ENCODE data around the gene GRIA3. TPM values are rescaled to one million over a fixed set of nuclear protein-coding genes. Genes with fewer than 3 reads are reported as not detected.

Gene GRIA3
- total RNA-seq, 4 donors from 2014 or later, result 0.45 to 0.83 (median 0.56) TPM

- Histone ChIP-seq H3K4me1 (no peaks in the 10 kb centered on the region), H3K27ac (replicated peaks in 1 of 4) (no peak overlapping the region), H3K36me3 (no peaks in the 10 kb centered on the region), H3K9me3 (no peaks in the 10 kb centered on the region), H3K4me3 (no peak overlapping the region), H3K27me3 (no peaks in the 10 kb centered on the region)
- DNase-seq (ENCODE audit: extremely low spot score), result no peak
- intact Hi-C loops (cut with DNase I), result no loop called here
- no peak for TF ChIP-seq EP300 (IDR thresholded peaks at IDR 0.05)
- no peak for TF ChIP-seq POLR2A (IDR thresholded peaks at IDR 0.05; ENCODE audit: low read depth)
- TF ChIP-seq, protein P1, sequence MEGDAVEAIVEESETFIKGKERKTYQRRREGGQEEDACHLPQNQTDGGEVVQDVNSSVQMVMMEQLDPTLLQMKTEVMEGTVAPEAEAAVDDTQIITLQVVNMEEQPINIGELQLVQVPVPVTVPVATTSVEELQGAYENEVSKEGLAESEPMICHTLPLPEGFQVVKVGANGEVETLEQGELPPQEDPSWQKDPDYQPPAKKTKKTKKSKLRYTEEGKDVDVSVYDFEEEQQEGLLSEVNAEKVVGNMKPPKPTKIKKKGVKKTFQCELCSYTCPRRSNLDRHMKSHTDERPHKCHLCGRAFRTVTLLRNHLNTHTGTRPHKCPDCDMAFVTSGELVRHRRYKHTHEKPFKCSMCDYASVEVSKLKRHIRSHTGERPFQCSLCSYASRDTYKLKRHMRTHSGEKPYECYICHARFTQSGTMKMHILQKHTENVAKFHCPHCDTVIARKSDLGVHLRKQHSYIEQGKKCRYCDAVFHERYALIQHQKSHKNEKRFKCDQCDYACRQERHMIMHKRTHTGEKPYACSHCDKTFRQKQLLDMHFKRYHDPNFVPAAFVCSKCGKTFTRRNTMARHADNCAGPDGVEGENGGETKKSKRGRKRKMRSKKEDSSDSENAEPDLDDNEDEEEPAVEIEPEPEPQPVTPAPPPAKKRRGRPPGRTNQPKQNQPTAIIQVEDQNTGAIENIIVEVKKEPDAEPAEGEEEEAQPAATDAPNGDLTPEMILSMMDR (IDR thresholded peaks at IDR 0.05), result no peak
- no peak for TF ChIP-seq POLR2AphosphoS5 (IDR thresholded peaks at IDR 0.05)
These were observed 129.4 kb downstream of the GRIA3 start for GRCh38 chrX:123313486-123313885.

GRCh38 chrX:123320622-123321021 lies 136.5 kb downstream of the GRIA3 start:
- Histone ChIP-seq H3K36me3 (no peaks in the 10 kb centered on the region), H3K9me3 (no peaks in the 10 kb centered on the region), H3K27me3 (no peaks in the 10 kb centered on the region), H3K4me3 (no peak overlapping the region), H3K4me1 (no peaks in the 10 kb centered on the region), H3K27ac (replicated peaks in 1 of 4) (no peak overlapping the region)
- TF ChIP-seq EP300 (IDR thresholded peaks at IDR 0.05), result no peak
- TF ChIP-seq, protein P1 (IDR thresholded peaks at IDR 0.05), result no peak
- TF ChIP-seq POLR2A (IDR thresholded peaks at IDR 0.05; ENCODE audit: low read depth), result no peak
- no peak for TF ChIP-seq POLR2AphosphoS5 (IDR thresholded peaks at IDR 0.05)
- WGBS, result 78% methylated on average over 4 of the region's 4 CpGs
- intact Hi-C loops (cut with DNase I), result no loop called here
- DNase-seq (ENCODE audit: extremely low spot score), result no peak

GRCh38 chrX:123322536-123322935 lies 138.5 kb downstream of the GRIA3 start:
- TF ChIP-seq POLR2AphosphoS5 (IDR thresholded peaks at IDR 0.05) (no peak), POLR2A (IDR thresholded peaks at IDR 0.05; ENCODE audit: low read depth) (no peak), EP300 (IDR thresholded peaks at IDR 0.05) (no peak)
- TF ChIP-seq, protein P1 (IDR thresholded peaks at IDR 0.05), result no peak

GRCh38 chrX:123324625-123325024 lies 140.5 kb downstream of the GRIA3 start:
- no peak overlapping the region for H3K4me3 ChIP-seq
- intact Hi-C loops (cut with DNase I), result no loop called here
- no peak overlapping the region for H3K27ac ChIP-seq (replicated peaks in 1 of 4)
- no peaks in the 10 kb centered on the region for H3K4me1 ChIP-seq
- no peak for DNase-seq (ENCODE audit: extremely low spot score)
- H3K36me3 ChIP-seq, result no peaks in the 10 kb centered on the region
- 68% methylated on average over 5 of the region's 5 CpGs for WGBS
- no peaks in the 10 kb centered on the region for H3K9me3 ChIP-seq
- H3K27me3 ChIP-seq, result no peaks in the 10 kb centered on the region
- TF ChIP-seq POLR2AphosphoS5 (IDR thresholded peaks at IDR 0.05) (no peak), EP300 (IDR thresholded peaks at IDR 0.05) (no peak), POLR2A (IDR thresholded peaks at IDR 0.05; ENCODE audit: low read depth) (no peak)
- TF ChIP-seq, protein P1 (IDR thresholded peaks at IDR 0.05), result no peak

More at GRCh38 chrX:123322536-123322935, 138.5 kb downstream of the GRIA3 start:
- Histone ChIP-seq H3K36me3 (no peaks in the 10 kb centered on the region), H3K4me1 (no peaks in the 10 kb centered on the region), H3K27me3 (no peaks in the 10 kb centered on the region), H3K27ac (replicated peaks in 1 of 4) (no peak overlapping the region), H3K4me3 (no peak overlapping the region), H3K9me3 (no peaks in the 10 kb centered on the region)
- DNase-seq (ENCODE audit: extremely low spot score), result no peak
- intact Hi-C loops (cut with DNase I), result no loop called here
- 58% methylated on average over 3 of the region's 3 CpGs for WGBS

DNA sequence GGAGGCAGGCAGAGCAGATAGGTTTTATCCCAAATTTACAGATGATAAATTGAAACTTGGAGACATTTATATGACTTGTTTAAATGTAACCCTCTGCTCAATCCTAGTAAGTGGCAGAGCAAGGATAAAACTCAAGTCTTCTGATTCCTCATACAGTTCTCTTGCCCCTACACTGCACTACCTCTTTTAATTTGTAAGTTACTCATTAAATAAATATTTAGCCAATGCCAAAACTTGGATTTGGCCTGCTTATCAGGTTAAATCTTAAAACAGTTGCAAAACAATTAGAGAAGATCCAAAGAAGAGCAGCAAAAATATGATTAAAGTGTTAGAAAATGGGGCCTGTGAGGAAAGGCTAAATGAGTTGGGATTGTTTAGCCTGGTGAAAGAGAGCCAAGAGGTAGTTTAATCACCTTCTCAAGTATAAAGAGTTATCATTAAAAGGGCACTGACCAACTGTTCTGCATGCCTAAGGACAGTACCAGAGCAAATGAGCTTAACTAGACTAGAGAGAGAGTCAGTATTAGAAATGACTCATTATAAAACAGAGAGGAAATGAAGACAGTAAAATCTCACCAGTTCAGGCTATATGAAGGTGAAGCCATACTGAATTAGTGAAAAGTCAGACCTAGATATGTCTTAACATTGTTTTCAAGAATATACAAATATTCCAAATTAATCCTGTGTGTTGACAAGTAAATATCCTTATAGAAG lies 146.3 kb downstream of the GRIA3 start:
- H3K27me3 ChIP-seq, result no peaks in the 10 kb centered on the region
- H3K9me3 ChIP-seq, result no peaks in the 10 kb centered on the region
- no peaks in the 10 kb centered on the region for H3K4me1 ChIP-seq
- no peaks in the 10 kb centered on the region for H3K36me3 ChIP-seq
- TF ChIP-seq POLR2AphosphoS5 (IDR thresholded peaks at IDR 0.05) (no peak), EP300 (IDR thresholded peaks at IDR 0.05) (no peak), POLR2A (IDR thresholded peaks at IDR 0.05; ENCODE audit: low read depth) (no peak)
- TF ChIP-seq, protein P1 (IDR thresholded peaks at IDR 0.05), result no peak
- no peak overlapping the region for H3K27ac ChIP-seq (replicated peaks in 1 of 4)
- DNase-seq (ENCODE audit: extremely low spot score), result no peak
- intact Hi-C loops (cut with DNase I), result no loop called here
- H3K4me3 ChIP-seq, result no peak overlapping the region

Measured in esophagus muscularis mucosa (tissue), 4 donors.